Tibial nerve (tissue), 3 donors: ENCODE results near the gene FRMPD2.

Experiments
- CTCF ChIP-seq, 5 experiments: fragments of 200-600 bp in 3 of 5; fragments of 450-650 bp in 2 of 5; sonication (generic) in 3 of 5; IDR thresholded peaks; one replicate each; pipeline ENCODE4 v1.5.1; 2016 to 2019; ENCODE audit warnings: antibody characterized with exemption in 5 of 5, mild to moderate bottlenecking in 3 of 5, moderate library complexity in 2 of 5
- POLR2A ChIP-seq, 2 donors: fragments of 450-650 bp; IDR thresholded peaks; one replicate each; pipeline ENCODE4 v1.6.1; 2017; ENCODE audit warnings: antibody characterized with exemption in 2 of 2, mild to moderate bottlenecking in 2 of 2, moderate library complexity in 2 of 2

GRCh38 chr10:48197236-48197899 is 77.1 kb downstream of the FRMPD2 start:
- no peak for TF ChIP-seq CTCF (IDR thresholded peaks at IDR 0.05)
- no peak for TF ChIP-seq POLR2A (IDR thresholded peaks at IDR 0.05)
